HG03066 (cell line): ENCODE measurements around the gene SPTBN4.
"Not testable (repeated sequence)": the region's sequence is repeated elsewhere in the genome, so short reads cannot be mapped to it uniquely, and the experiment has no call there.

Source experiments
- ATAC-seq: cut with Tn5 transposase; IDR thresholded peaks from one replicate; pipeline ENCODE4 v1.9.1; 2021; ENCODE audit warnings: low read depth; ENCODE audit not compliant: unreplicated experiment

The SPTBN4 gene

DNA sequence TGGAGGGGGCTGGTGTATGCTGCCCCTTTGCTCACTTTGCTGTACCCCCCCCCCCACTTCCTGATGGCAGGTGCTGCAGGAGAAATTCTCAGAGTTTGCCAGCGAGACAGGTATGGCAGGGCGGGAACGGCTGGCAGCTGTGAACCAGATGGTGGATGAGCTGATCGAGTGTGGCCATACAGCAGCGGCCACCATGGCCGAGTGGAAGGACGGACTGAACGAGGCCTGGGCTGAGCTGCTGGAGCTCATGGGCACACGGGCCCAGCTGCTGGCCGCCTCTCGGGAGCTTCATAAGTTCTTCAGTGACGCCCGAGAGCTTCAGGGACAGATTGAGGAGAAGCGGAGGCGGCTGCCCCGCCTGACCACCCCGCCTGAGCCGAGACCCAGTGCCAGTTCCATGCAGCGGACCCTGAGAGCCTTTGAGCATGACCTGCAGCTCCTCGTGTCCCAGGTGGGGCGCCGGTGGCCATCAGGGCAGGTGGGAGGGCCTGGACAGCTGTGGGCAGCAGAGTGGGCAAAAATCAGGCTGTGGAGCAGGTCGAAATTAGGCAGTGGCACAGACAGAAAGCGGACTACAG, 90.2 kb downstream of the SPTBN4 start:
- ATAC-seq = no peak

DNA sequence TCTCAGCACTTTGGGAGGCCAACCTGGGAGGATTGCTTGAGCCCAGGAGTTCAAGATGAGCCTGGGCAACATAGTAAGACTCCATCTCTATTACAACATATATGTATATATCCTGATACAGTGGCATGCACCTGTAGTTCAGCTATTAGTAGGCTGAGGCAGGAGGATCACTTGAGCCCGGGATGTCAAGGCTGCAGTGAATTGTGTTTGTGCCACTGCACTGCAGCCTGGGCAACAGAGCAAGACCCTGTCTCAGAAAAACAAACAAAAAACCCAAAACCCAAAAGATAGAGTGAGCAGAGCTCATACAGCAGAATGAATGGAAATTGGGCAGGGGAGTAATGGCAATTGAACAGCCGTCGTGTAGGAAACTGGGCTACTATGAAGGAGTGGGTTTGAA, 92.6 kb downstream of the SPTBN4 start:
- ATAC-seq = no peak

DNA sequence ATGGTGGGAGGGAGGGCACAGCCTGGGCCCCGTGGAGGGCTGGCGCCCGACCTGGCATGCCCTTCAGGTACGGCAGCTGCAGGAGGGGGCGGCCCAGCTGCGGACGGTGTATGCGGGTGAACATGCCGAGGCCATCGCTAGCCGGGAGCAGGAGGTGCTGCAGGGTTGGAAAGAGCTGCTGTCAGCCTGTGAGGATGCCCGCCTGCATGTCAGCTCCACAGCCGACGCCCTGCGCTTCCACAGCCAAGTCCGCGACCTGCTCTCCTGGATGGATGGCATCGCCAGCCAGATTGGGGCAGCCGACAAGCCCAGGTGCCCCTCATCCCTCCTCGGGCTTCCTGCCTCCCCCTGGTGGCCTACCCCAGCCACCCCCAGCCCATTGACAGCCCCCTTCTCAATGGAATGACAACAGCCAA, 93.3 kb downstream of the SPTBN4 start:
- no peak for ATAC-seq

DNA sequence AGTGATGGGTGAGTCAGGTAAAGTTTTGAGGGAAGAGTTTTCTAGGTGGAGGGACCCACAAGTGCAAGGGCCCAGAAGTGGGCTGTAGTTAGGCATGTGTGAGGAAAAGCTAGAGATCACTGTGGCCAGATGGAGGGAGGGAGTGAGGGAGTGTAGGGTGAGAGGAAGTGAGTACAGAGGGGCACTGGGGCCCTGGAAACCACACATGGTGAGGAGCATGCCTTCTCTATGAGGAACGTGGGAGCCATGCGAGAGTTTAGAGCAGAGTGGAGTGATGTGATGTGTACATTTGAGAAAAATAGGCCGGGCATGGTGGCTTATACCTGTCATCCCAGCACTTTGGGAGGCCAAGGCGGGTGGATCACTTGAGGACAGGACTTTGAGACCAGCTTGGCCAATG, 95.1 kb downstream of the SPTBN4 start:
- no peak for ATAC-seq

DNA sequence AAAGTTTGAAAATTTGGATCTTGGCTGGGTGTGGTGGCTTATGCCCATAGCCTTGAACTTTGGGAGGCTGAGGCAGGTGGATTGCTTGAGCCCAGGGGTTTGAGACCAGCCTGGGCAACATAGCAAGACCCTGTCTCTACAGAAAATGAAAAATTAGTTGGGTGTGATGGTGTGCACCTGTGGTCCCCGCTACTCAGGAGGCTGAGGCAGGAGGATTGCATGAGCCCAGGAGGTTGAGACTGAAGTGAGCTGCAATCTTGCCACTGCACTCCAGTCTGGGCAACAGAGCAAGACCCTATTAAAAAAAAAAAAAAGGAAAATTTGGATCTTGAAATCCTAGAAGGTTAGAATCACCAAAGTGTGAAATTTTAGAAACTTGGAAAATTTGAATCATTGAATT, 97.7 kb downstream of the SPTBN4 start:
- ATAC-seq = not testable (repeated sequence)

DNA sequence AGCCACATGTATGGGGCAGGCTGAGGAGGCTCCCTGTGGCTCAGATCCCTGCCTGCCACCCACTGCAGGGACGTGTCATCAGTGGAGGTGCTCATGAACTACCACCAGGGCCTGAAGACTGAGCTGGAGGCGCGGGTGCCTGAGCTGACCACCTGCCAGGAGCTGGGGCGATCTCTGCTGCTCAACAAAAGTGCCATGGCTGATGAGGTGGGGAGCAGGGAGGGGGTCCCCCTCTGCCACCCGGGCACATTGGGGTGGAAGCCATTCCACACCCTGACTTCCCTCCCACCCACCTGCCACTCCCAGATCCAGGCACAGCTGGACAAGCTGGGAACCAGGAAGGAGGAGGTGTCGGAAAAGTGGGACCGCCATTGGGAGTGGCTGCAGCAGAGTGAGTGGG, 98.6 kb downstream of the SPTBN4 start:
- ATAC-seq = no peak

DNA sequence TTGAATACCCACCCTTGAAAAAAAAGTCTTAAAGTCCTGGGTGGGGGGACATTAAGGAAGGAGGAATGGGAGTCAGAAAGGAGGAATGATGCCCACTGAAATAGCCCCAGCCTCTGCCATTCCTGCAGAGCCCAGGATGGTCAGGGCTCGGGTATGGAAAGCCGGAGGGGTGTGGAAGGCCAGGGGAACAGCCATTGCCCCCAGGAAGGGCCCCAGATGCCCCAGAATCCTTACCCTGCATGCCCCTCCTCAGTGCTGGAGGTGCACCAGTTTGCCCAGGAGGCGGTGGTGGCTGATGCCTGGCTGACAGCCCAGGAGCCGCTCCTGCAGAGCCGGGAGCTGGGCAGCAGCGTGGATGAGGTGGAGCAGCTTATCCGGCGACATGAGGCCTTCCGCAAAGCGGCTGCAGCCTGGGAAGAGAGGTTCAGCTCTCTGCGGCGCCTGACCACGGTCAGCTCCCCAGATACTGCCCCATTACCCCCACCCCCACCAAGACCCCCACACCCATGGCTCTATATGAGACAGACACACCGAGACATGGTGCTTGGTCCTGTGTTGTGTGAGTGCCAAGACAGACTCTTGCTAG, 99.2 kb downstream of the SPTBN4 start:
- ATAC-seq = no peak

DNA sequence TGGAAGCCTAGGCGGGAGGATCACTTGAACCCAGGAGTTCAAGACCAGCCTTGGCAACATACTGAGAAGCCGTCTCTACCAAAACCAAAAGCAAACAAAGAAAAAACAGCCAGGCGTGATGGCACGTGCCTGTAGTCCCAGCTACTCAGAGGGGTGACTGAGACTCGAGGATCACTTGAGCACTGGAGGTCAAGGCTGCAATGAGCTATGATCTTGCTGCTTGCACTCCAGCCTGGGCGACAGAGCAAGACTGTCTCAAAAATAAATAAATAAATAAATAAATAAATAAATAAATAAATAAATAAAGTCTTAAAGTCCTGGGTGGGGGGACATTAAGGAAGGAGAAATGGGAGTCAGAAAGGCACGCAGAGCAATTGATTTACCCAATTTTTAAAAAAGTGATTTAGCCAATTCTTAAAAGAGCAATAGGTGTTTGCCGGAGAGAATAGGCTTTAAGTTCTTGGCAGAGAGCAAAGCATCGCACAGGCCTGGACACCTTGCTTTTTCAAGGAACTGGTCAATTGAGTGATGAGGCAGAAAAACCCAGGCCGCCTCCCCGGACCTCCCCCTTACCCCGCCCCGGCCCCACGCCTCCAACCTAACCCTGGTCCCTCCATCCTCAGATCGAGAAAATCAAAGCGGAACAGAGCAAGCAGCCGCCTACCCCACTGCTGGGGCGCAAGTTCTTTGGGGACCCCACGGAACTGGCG, 100.4 kb downstream of the SPTBN4 start:
- no peak for ATAC-seq

DNA sequence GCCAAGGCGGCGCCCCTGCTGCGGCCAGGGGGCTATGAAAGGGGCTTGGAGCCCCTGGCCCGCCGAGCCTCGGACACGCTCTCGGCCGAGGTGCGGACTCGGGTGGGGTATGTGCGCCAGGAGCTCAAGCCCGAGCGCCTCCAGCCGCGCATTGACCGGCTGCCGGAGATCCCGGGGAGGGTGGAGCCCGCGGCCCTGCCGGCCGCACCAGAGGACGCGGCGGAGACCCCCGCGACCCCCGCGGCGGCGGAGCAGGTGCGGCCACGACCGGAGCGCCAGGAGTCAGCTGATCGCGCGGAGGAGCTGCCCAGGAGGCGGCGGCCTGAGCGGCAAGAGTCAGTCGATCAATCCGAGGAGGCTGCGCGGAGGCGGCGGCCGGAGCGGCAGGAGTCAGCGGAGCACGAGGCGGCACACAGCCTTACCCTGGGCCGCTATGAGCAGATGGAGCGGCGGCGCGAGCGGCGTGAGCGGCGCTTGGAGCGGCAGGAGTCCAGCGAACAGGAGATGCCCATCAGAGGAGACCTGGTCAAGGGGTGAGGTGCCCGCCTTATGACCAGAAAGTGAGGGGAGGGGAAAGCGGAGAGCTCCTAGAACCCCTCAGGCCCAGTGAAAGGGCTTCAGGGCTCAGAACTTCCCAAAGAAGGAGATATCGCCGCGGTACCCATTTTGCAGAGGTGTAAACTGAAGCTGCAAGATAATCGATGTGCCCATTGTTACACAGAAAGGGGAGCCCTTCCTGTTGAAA, 101.1 kb downstream of the SPTBN4 start:
- no peak for ATAC-seq

DNA sequence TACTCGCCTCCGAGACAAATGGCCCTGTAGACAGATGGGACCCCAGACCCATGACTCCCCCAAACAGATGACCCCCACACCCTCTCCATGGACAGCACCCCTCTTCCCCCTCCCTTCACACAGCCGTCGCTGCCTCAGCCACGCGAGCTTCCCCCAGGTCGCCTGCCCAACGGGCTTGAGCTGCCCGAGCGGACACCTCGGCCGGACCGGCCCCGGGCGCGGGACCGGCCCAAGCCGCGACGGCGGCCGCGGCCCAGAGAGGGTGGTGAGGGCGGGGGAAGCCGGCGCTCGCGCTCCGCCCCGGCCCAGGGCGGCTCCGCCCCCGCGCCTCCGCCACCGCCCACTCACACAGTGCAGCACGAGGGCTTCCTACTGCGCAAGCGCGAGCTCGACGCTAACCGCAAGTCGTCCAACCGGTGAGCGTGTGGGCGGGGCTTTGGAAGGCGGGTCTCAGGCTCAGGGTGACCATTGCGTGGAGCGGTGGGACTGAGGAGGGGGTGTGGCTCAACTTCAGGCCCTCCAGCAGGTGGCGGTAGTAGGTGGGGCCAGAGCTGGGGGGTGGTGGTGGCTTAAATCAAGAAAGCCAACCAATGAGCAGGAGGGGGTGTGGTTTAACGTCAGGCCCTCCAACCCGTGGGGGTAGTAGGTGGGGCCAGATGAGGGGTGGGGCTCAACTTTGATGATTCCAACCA, 103.7 kb downstream of the SPTBN4 start:
- ATAC-seq = peak; percentile 70

DNA sequence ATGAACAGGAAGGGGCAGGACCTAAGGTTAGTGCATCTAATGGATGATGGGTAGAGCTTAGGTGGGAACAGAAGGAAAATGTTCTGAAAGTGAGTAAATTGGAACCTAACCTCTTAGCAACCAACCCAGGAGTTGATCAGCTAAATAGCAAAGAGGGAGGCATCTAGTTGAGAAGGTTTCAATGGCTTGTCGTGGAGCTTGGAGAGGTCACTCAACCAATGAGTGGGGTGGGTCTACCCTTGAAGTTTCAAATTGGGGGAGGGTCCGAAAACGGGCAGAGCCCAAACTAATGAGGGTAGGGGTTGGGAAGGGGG, 104.2 kb downstream of the SPTBN4 start:
- no peak for ATAC-seq

DNA sequence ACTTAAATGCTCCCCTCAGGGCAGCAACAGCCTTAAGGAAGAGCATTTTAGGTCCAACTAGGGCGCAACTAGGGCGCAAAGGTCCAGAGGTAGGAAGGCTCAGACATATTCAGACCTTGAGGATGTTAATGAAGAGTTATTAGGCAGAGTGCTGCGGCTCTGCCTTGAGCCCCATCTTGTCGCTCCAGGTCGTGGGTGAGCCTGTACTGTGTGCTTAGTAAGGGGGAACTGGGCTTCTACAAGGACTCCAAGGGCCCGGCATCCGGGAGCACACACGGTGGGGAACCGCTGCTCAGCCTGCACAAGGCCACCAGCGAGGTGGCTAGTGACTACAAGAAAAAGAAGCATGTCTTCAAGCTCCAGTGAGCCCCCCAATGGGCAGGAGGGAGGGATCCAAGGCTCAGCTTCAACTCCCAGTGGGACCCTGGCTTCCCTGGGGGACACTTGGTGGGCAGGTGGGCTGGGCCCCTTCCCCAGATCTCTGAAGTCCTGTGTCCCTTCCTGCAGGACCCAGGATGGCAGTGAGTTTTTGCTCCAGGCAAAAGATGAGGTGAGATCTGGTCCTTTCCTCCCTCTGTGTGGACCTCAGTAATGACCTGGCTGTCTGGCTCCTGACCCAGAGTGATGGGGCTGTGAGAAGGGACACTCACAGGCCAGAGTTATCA, 105.2 kb downstream of the SPTBN4 start:
- ATAC-seq = no peak

DNA sequence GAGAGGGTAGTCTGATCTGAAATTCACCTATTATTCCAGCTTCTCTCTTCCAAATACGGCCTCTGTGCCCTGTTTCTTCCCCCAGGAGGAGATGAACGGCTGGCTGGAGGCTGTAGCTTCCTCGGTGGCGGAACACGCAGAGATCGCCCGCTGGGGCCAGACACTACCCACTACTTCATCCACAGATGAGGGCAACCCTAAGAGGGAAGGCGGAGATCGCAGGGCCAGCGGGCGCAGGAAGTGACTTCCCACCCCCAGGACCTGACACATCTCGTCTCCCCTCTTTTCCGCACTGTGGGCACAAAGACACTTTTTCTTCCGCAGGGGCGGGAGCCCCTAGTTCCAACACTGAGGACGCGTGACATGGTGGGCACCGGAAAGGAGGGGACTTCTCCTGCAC, 108.5 kb downstream of the SPTBN4 start:
- no peak for ATAC-seq

DNA sequence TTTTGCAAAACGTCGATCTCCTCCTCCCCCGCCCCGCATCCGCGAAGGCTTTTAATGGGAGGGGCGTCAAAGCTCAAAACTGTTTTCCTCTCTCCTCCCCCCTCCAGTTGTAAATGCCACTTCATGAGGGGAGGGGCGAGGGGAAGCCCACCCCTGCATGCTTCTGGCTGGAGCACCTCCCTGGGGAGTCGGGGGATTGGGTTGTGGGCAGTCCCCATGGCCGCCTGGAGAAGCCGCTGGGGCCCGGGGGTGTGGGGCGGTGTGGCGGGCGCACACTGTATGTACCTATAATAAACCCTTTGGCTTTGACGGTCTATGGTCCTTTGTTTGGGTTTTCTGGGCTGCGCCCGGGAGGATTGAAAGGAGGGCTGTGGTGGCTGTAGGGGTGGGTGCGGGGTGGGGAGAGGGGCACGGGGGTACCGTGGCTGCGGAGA, 109.4 kb downstream of the SPTBN4 start:
- ATAC-seq = no peak

DNA sequence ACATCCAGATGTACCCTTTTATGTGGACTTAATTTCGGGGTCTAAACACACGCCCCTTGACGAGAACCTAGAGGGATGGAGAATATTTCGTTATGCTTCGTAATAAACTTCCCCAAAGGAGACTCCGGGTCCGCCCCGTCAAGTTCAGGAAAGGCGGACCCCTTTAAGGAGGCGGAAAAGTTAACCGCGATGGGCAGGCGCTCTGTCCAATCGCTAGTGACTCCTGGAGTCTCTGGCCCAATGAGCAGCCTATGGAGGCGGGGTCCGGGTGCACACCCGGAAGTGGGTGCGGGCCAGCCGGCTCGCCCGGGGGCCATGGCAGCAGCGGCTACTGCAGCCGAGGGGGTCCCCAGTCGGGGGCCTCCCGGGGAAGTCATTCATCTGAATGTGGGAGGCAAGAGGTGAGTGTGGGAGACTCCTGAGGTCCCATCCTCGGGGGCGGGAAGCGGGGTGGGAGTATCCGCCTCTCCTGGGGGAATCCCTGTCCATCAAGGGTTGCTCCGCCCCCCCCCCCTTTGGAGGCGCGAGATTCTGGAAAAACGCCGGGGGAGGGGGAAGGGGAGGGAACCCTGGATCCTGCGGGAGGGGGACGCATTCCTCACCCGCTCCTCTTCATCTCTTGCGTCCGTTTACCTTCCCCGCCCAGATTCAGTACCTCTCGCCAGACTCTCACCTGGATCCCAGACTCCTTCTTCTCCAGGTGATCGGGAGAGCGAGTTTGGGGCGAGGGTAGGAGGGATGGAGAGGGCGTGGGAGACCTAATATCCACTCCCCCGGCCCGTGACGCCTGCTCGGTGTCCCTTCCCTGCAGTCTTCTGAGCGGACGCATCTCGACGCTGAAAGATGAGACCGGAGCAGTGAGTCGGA, 110.0 kb downstream of the SPTBN4 start, which contains the start of gene SHKBP1:
Gene SHKBP1, plus strand, starts transcription at position 289 of the 867 bp plus-strand sequence. Its CDS starts 27 bp downstream, at position 316.
- ATAC-seq = peak; percentile 94

DNA sequence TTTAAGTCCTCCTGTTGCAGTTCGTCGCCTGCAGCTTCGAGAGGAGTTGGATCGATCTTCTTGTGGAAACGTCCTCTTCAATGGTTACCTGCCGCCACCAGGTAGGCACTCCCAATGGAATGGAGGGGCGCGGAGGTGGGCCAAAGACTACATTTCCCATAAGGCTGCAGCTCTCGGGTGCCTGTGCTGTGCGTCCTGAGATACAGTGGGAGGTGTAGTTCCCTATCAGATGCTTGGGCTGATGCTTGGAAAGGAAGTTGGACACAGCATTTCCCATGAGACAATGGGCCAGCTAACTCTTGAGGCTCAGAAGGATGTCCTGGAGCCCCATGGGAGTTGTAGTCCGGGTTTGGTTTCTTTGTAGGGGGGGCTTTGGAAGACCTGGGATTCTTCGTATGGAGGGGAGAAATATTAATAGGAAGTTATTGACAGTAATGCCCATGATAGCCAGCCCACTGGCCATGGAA, 111.7 kb downstream of the SPTBN4 start:
- ATAC-seq = no peak

DNA sequence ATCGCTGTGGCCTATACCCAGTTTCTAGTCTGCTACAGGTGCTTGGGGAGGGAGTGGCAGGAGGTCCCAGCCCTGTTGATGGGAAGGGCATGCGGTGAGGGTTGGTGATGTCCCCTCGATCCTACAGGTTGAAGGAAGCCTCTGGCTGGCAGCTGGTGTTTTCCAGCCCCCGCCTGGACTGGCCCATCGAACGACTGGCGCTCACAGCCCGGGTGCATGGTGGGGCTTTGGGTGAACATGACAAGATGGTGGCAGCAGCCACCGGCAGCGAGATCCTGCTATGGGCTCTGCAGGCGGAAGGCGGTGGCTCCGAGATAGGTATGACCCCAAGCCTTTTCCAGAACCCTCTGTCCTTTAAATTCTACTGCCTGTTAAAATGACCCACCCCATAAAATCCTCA, 113.8 kb downstream of the SPTBN4 start:
- no peak for ATAC-seq

DNA sequence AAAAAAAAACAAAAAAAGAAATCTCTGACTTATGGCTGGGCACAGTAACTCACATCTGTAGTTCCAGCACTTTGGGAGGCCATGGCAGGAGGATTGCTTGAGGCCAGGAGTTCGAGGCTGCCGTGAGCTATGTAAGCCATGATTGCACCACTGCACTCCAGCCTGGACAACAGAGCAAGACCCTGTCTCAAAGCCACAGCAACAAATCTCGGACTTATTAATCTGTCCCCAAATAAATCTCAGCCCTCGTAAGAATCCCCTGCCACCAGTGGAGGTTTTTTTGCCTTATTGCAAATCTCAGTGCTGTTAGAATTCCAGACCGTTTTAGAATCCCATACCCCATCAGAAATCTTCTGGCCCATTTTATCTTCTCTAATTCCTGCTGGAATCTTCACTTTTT, 114.7 kb downstream of the SPTBN4 start:
- ATAC-seq = no peak

DNA sequence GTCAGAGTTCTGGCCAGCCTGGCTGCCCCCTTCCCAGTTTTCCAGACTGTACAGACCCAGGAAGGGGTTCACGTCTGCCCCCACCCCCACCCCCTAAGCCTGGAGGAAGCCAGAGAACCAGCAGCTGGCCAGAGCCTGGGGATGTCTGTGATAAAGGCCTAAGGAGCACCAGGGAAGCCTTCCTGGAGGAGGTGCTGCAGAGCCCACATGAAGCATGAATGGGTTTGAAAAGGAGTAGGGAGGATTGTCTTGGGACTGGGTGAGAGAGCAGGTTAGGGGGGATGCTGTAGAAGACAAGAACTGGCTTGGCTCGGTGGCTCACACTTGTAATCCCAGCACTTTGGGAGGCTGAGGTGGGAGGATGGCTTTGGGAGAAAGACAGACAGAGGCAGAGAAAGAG, 115.7 kb downstream of the SPTBN4 start:
- no peak for ATAC-seq
